Activated gamma-delta T cell treated with anti-CD3 and anti-CD28 coated beads, Interleukin-2, amount 50 U/mL, for 16 hours (primary cell): Measurements from ENCODE around the gene KDM4D.
"Not testable (repeated sequence)": the region's sequence is repeated elsewhere in the genome, so short reads cannot be mapped to it uniquely, and the experiment has no call there.

Source experiments
- DNase-seq: peaks from one replicate; pipeline ENCODE4 v3.0.0-alpha.2; 2020; ENCODE audit warnings: low read depth

The KDM4D gene

DNA sequence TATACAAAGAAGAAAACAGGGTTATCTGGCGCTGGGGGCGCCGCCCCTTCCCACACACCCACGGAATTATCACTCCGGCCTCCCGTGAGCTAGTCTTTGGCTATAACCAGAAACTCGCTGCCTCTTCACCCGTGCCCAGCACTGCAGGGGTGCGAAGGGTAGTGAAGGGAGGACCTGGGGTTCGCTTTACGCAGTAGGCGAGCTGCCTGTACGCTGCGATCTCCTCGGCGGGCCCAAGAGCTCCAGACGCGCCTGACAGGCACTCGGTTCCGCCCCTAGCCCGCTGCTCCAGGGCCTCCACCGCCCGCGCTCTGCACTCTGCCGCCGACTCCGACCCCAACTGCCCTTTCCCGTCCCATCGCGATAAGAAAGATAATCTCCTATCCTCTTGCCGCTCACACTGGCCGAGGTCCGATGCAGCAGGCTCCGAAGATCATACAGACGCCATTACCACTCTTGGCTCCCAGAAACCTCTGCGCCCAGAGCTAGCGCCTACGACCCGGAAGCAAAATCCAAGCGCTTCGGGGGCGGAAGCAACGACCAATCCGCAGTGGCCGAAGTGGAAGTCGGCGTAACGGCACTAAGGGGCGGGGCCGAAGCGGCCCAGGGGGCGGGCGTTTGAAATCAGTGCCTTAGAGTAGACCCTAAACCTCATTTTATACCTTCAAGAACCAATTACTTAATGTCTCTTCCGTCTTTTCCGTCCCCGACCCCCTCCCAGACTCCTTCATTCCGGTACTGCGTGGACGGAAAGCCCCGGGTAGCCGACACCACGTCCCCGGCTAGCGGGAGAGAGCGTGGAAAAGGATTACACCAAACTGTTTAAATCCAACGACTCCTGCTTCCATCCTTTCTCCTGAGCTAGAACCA, at the start of gene KDM4D, which contains the start of gene CWC15:
Gene KDM4D, plus strand, starts transcription at position 611 of the 870 bp plus-strand sequence. CDS start 23,664 bp downstream, outside the sequence.
Gene CWC15, minus strand, starts transcription at position 458 of the 870 bp plus-strand sequence. CDS start 1,371 bp downstream, outside the sequence.
- peak; percentile 93 for DNase-seq

DNA sequence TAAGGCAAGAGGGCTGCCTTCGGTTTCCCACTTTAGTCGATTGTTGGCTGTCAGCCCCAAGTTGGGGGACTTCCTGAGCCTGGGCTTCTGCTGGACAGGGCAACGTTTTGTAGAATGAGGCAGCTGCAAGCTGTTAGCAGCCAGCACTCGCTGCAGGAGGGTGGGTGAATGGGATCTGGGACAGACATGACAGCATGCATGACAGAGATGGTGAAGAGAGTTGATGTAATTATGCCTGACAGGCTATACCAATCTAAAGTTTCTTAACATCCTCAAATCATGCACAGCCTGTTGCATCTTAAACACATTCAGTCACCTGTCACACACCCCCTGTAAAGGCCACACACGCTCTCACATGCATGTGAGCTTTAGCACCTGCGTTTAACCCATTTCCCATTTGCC, 49.3 kb upstream of the KDM4D start:
- DNase-seq, result no peak

DNA sequence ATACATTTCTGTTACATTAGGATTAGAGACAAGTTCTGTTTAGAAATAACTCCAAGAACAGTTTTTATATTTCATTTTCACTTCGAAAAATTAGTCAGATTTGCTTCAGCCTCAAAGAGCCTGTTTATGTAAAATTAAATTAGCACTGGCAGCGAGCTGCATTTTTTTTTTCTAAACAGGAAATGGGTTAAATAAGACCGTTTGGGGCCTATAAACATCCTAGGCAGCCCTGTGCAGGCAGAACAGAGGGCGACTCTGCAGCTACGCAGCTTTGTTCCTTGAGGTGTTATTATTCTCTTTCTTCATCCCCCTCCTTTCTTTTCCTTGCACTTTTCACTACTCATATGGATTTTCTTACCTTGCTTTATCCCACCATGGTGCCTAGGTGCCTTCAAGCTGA, 48.9 kb upstream of the KDM4D start:
- no peak for DNase-seq

DNA sequence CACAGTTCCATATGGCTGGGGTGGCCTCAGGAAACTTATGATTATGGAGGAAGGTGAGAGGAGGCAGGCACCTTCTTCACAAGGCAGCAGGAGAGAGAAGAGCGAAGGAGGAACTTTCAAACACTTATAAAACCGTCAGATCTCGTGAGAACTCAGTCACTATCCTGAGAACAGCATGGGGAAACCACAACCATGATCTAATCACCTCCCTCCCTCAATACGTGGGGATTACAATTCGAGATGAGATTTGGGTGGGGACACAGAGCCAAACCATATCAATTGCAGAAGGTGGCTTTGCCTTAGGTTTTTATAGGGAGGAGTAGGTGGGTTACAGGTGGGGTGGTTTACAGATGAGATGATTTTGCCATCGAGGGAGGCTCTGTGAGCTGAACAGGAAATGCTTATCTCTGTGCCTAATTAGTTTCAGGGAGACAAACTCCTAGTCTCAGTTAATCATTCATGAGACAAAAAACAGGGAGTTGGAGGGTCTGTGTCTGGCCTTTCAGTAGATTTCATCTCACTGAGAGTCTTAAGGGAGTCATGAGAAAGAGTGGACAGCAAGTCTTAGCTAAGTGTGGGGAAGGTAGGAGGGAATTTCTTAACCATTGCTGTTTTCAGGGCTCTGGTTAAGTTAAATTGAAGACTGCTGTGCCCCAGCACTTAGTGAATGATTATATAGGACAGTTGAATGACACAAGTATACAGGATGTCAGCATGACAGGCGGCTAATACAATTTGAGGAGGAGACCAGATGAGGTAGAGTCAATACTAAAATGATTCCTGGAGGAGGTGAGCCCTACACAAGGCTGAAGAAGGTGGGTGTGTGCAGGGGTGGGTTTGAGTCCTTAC, 47.9 kb upstream of the KDM4D start:
- DNase-seq, result no peak

DNA sequence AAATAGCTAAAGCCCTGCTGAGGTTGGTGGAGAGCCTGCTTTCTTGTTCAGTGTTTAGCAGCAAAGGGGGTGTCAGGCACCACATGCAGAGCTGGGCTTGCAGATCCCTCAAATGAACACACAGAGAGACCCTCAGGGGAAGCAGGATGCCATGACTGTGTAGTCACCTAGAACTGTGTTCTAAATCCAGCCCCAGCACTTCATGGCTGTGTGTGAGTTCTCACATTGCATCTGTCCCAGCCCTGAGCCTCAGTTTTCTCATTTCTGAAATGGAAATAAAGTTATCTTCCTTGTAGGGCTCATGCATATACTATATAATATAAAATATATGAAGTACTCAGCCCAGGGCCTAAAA, 47.3 kb upstream of the KDM4D start:
- DNase-seq, result no peak

DNA sequence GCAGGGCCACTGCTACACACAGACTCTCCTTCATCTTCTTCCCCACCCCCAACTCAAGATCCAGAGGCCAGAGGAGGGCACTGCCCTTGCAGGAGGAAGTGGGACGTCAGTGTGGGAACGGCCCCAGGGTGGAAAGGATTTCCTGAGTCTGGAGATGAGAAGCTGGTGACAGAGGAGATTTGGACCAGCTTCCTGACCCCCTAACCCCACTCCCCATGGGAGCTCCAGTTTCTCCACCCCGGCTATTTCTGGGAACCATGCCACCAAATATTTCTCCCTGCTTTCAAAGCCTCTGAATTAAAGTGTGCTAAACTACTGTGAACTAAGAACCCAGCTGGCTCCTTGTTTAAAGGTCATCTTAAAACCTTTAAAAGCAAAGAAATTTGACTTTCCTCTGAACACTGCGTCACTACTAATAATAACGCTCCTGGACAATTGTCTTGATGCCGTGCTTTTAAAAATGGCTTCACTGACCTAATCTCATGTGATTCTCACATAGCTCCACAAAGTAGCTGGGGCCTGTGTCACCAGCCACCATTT, 46.7 kb upstream of the KDM4D start:
- no peak for DNase-seq

DNA sequence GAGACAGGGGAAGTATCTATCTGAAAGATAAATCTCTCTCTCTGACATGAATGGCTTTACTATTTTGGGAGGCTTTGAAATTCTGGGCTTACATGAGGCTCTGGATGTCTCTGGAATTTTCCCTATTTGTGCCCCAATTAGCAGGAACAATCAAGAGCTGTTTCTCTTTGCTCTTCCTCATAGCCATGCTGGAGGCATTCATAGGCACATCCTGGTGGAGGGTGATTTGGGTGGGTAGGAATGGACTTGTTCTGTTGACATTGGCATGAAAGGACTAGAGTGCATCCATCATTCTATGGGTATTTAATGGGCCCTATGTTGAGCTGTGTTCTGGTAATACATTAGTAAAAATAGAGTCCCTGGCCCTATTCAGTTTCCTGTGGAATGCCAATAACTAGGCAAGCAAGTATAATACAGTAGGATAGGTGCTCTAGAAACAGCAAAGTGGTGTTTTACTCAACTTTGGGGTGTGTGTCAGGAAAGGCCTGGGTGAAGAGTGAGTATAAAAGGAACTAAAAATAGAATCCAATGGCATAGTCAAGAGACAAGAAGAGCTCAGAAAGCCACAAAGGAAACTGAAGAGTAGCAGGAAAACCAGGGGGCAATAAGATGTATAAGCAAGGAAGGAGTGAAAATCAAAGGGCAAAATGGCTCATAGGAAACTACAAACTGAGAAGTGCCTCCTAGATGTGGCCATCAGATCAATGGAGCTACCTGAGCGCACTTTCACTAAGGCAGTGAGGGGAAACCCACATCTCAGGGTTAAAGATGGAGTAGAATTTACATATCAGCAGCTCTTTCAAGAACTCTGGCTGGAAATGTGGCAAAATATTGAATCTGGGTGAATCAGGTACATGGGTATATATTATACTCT, 45.2 kb upstream of the KDM4D start:
- no peak for DNase-seq

DNA sequence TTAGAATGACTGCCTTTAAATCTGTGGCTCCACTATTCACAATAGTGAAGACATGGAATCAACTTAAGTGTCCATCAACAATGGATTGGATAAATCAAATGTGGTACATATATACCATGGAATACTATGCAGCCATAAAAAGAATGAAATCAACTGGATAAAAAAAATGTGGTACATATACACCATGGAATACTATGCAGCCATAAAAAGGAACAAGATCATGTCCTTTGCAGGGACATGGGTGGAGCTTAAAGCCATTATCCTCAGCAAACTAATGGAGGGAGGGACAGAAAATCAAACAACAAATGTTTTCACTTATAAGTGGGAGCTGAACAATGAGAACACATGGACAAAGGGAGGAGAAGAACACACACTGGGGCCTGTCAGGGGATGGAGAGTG, 41.4 kb upstream of the KDM4D start:
- not testable (repeated sequence) for DNase-seq

DNA sequence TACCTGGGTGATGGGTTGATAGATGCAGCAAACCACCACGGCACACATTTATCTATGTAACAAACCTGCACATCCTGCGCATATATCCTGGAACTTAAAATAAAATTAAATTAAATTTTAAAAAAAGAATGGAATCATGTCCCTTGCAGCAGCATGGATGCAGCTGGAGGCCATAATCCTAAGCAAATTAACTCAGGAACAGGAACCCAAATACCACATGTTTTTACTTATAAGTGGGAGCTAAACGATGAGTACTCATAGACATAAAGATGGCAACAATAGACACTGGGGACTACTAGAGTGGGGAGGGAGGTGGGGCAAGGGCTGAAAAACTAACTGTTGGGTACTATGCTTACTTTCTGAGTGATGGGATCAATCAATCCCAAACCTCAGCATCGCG, 41.0 kb upstream of the KDM4D start:
- no peak for DNase-seq

DNA sequence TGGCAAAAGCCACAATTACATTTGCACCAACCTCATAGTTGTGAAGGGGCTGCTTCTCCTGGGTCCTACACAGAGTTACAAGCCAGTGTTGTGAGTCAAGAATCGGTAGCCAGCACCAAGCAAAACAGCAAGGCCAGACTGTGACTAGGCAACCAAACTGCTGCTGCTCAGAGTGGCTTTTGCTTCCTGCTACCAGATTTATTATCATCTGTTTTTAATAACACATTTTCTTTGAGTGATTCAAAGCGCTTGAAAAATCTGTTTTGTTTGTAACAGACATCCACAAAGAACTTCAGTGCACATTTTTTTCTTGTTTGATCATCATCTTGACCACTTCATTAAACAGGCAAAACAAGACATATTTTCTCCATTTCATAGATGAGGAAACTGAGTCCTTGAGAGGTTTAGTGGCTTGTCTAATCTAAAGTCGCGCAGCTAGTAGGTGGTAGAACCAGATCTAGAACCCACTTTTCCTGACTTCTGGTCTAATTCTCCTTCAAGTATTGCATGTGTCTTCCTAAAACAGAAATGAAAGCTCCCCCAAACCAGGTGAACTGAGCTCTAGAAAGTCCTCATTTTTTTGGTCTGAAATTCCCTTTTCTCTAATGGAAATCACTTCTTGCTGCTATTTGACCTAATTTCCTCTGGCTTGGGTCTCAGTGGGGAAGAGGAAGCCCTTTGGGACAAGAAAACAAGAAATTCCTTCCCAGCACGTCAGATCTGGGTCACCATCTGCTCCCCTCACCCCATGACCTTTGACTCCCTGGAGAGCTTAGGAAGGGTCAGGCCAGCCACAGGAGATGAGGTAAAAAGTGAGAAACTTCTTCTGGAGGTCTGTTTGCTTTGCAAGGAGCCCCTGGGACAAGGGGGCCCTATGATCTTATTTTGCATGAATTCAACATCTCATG, 40.0 kb upstream of the KDM4D start:
- DNase-seq, result no peak

DNA sequence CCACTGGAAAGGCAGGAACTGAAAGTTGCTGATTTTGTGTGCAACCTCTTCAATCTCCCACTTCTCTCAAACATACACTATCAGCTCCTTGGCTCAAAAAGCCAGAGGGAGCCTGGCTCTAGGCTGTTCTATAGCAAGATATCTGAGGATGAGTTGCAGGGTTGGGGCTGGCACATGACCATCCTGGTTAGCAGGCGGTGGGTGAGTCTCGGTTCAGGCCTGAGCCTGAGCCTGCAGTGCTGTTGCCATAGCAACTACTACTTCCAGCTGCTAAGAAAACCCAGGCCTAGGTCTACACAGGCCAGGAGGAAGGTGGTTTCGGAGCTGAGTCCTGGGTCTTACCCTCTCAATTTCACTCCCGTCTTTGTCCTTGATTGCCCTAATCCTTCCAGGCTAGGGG, 39.1 kb upstream of the KDM4D start:
- DNase-seq, result no peak

DNA sequence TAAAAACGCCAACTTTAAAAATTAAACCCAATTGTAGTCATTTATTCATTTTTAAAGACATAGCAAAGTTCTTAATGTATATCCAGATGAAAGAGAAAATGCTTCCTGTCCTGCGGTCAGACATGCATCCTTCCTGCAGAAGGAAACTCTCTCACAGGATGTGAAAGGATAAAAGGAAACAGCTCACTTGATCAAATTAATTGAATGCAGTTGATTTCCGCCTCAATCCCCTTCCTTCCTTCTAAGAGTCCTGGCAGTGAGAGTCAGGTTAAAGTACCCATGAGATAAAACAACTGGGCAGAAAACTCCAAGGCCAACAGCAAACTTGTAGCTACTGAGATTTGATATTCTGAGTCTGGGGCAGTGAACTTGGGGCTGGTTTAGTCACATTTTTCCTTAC, 38.7 kb upstream of the KDM4D start:
- no peak for DNase-seq

DNA sequence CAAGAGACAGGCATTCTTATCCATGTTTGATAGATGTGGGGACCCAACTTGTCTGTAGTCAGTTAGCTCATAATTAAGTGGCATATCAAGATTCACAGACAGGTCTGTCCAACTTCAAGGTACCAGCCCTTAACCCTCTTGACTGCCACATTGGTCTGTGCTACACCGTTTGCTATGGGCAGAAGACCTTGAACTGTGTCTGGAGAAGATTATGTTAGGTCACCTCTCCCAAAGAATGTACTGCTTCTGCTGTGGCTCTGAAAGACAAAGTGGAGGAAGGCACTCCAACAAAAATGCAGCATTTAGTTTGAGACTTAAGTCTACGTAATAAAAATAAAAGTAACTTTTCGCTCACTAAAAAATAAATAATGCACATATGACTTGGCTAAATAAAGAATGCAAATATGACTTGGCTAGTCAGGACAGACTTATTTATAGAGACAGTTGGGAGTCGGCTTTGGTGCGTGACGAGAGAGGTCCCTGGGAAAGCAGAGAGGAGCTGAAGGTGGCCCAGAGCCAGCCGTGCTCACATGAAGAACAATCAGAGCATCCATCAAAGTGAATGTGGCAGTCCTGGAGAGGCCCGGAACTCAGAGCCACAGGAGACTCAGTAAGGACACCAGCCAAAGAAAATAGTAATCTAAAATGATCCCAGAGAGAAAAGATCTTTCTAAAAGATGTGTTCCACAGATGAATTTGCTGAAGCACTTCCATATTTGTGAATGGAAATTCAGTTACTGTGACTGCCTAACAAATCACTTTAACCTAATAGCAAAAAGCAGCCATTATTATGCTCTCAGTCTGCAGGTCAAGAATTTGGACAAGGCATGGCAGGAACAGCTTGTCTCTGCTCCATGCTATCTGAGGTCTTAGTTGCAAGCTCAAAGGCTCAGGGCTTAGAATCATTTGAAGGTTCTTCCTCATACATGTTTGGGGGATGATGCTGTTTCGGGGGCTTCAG, 35.1 kb upstream of the KDM4D start:
- DNase-seq, result no peak

DNA sequence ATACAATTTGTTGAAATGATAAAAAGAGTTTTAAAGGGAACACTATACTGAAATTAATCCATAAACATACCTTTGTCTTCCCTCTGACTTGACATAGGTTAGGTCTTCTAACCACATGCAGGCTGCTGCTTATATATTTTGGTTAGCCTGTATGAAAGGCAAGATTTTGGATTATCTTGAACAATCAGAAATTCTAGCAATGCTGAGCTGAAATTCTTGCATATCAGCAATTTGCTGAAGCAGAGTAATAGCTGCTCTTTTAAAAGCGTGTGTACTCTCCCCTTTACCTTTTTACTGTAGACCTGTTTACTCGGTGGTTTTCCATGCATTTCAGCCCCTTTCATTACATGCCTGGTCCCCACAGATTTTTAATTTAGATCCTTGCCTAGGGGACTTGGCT, 34.2 kb upstream of the KDM4D start:
- DNase-seq, result no peak

DNA sequence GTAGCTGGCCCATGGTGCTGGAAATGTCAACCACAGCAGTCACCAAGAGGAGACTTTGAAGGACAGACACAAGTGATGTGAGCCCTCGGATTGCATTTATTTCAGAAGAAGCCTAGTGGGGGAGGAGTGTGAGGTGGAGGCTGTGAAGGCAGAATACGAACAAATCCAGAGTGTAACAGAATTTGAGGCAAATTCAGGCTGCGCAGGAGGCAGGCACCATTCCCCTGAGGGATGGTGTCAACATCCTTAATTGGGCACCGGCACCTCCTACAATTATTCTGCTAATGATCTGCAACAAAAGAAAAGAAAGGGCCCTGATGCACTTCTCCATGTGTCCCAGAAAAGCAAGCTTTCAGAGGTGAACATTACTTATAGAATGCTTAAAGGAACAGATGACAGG, 32.4 kb upstream of the KDM4D start:
- DNase-seq, result no peak

DNA sequence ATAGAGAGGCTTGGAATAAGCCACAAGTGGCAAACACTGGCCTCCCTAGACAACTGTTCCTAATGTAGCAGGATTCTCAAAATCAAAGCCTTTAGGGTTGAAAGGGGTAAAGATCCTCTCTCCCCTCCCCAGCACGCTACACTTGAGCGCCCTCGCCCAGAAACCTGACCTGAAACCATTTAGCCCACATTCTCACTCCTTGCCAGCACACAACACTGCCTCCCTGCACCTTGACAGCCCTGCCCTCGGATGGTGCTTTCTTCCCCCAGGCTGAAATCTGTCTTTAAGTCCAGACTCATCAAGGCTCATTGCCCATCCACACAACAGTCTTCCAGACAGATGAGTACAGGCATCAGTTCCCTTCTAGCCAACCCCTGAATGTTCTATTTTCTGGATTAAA, 26.7 kb upstream of the KDM4D start:
- no peak for DNase-seq

DNA sequence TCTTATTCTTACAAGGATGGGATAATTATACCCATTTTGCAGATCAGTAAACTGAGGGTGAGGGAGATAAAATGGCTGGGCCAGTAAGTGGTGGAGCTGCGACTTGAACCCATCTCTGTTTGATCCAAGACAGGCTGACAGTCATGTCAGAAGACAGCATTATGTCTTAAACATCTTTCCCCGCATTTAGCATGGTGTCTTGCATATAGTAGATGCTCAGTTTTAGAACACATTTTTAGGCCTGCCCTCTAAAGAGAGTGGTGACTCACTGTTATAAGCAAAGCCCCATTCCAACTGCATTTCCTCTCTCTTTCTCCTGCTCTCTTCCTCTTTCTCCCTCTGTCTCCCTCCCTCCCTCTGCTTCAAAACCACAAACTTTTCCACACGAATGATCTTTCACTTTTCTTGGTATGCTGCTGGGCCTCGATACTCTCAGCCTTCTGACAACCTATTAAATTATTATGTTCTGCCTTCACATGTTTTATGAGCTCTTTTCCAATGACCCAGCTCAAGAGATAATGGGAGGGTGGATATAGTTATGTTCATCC, 25.4 kb upstream of the KDM4D start:
- DNase-seq, result no peak

DNA sequence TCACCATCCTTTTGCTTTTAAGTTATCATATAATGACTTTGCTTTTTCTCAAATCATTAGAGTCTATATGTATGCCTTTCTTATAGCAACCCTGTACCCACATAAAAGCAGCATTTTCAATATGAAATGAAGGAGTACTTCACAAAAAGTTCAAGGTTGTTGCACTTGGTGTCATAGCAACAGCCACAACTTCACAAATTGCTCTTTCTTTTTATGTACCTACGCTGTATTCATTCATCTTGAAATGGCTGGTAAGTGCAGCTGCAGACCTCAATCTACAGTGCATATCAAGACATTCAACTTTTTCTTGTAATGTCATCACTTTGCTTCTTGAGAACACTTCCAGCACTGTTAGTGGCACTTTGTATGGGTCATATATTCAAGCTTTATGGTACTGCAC, 18.8 kb upstream of the KDM4D start:
- DNase-seq, result no peak

DNA sequence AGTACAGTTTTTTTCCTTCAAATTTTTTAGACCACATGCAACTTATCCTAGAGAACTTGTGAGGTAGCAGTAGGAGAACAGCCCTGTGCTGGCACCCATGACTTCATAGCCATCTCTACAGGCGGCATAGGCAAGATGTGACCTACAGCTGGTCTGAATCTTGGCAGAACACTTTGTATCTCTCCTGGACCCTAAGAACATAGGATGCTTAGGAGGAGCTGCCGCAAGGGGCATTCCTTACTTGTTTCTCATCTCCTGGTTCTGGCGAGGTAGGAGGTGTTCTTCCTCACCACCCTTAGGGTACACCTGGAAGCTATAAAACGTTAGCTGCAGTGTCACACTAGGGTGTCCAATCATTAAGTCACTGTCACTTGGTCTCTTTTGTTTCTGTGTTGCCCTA, 16.5 kb upstream of the KDM4D start:
- no peak for DNase-seq
